ENCODE measurements around the gene KCNIP3.
"Not testable (repeated sequence)": the region's sequence is repeated elsewhere in the genome, so short reads cannot be mapped to it uniquely, and the experiment has no call there.

Gene KCNIP3

GRCh38 chr2:95348609-95349567 is 51.7 kb downstream of the KCNIP3 start:
- DNase-seq: no peak

GRCh38 chr2:95349568-95350322 is 52.6 kb downstream of the KCNIP3 start:
- DNase-seq: no peak

GRCh38 chr2:95350368-95350767 is 53.2 kb downstream of the KCNIP3 start:
- no peak for DNase-seq

GRCh38 chr2:95350774-95351597 is 53.8 kb downstream of the KCNIP3 start:
- no peak for DNase-seq

- no peak for DNase-seq
Observed at GRCh38 chr2:95351598-95351915, 54.4 kb downstream of the KCNIP3 start.

- no peak for DNase-seq
Observed at GRCh38 chr2:95352310-95353054, 55.3 kb downstream of the KCNIP3 start.

GRCh38 chr2:95353055-95353575 is 56.0 kb downstream of the KCNIP3 start:
- no peak for DNase-seq

- DNase-seq: no peak
Observed at GRCh38 chr2:95353613-95354468, 56.7 kb downstream of the KCNIP3 start.

- DNase-seq: no peak
Observed at GRCh38 chr2:95354469-95354901, 57.3 kb downstream of the KCNIP3 start.

GRCh38 chr2:95354925-95355324 is 57.8 kb downstream of the KCNIP3 start:
- no peak for DNase-seq

GRCh38 chr2:95355486-95355885 is 58.3 kb downstream of the KCNIP3 start:
- not testable (repeated sequence) for DNase-seq

- no peak for DNase-seq
Observed at GRCh38 chr2:95356821-95357700, 59.9 kb downstream of the KCNIP3 start.

GRCh38 chr2:95357717-95358280 is 60.7 kb downstream of the KCNIP3 start:
- DNase-seq: no peak

- no peak for DNase-seq
Observed at GRCh38 chr2:95359031-95359430, 61.9 kb downstream of the KCNIP3 start.

- no peak for DNase-seq
Observed at GRCh38 chr2:95359501-95359930, 62.4 kb downstream of the KCNIP3 start.

- no peak for DNase-seq
Observed at GRCh38 chr2:95361216-95361980, 64.3 kb downstream of the KCNIP3 start.

GRCh38 chr2:95362486-95362885 is 65.3 kb downstream of the KCNIP3 start:
- no peak for DNase-seq

- no peak for DNase-seq
Observed at GRCh38 chr2:95366514-95366913, 69.4 kb downstream of the KCNIP3 start.

All from C1 segment of cervical spinal cord (tissue), 14 donors.